Astrocyte (in vitro differentiated cells and primary cell): ENCODE data around the gene KBTBD6.

Experiments
- EZH2 ChIP-seq: IDR thresholded peaks from 2 replicates; pipeline ENCODE4 v1.6.1; 2012; ENCODE audit warnings: mild to moderate bottlenecking, low read length, inconsistent platforms; ENCODE audit not compliant: insufficient read depth
- TF ChIP-seq, protein P1 (sequence below): IDR thresholded peaks from 2 replicates; pipeline ENCODE4 v1.5.1; 2011; ENCODE audit warnings: low read depth, mild to moderate bottlenecking, inconsistent platforms, low read length, moderate library complexity; ENCODE audit not compliant: insufficient read depth

DNA sequence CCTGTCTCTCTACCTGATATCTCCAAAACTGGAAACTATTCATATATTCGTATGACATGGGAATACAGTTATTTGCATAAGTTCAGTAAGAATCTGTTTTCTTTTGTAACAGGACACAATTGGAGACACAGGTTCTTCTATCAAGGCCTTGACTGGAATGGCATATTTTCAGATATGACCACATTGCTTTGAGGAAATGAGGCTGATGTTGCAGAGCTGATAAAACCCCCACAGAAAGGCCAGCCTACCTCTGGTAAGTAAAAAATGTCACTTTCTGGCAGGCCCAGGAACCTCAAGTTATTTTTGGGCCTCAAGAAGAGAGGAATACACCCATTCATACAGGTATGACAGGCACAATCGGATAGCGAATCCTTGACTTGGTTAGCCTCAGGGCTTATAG is 29.5 kb upstream of the KBTBD6 start:
- no peak for TF ChIP-seq EZH2
- TF ChIP-seq, protein P1, sequence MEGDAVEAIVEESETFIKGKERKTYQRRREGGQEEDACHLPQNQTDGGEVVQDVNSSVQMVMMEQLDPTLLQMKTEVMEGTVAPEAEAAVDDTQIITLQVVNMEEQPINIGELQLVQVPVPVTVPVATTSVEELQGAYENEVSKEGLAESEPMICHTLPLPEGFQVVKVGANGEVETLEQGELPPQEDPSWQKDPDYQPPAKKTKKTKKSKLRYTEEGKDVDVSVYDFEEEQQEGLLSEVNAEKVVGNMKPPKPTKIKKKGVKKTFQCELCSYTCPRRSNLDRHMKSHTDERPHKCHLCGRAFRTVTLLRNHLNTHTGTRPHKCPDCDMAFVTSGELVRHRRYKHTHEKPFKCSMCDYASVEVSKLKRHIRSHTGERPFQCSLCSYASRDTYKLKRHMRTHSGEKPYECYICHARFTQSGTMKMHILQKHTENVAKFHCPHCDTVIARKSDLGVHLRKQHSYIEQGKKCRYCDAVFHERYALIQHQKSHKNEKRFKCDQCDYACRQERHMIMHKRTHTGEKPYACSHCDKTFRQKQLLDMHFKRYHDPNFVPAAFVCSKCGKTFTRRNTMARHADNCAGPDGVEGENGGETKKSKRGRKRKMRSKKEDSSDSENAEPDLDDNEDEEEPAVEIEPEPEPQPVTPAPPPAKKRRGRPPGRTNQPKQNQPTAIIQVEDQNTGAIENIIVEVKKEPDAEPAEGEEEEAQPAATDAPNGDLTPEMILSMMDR: no peak
